GM12872 (cell line): ENCODE results near the gene BST1.

Experiments used
- CTCF ChIP-seq: IDR thresholded peaks from 3 replicates; pipeline ENCODE4 v1.5.1; 2011; ENCODE audit warnings: low read depth, mild to moderate bottlenecking, low read length, moderate library complexity; ENCODE audit not compliant: insufficient read depth

BST1 gene

GRCh38 chr4:15681067-15681371 lies 21.8 kb upstream of the BST1 start:
- TF ChIP-seq CTCF = no peak

GRCh38 chr4:15681372-15682241 lies 21.3 kb upstream of the BST1 start, which contains the start of gene FAM200B:
Gene FAM200B (plus strand): TSS chr4:15681827. CDS start chr4:15686978, 5,151 bp downstream.
- no peak for TF ChIP-seq CTCF

GRCh38 chr4:15682242-15683142 lies 20.4 kb upstream of the BST1 start:
- no peak for TF ChIP-seq CTCF

GRCh38 chr4:15683143-15683495 lies 19.7 kb upstream of the BST1 start:
- TF ChIP-seq CTCF = no peak

GRCh38 chr4:15684498-15684897 lies 18.4 kb upstream of the BST1 start:
- no peak for TF ChIP-seq CTCF

GRCh38 chr4:15688051-15688450 lies 14.8 kb upstream of the BST1 start:
- TF ChIP-seq CTCF = no peak

GRCh38 chr4:15689540-15689939 lies 13.3 kb upstream of the BST1 start:
- no peak for TF ChIP-seq CTCF
